GM21360 (cell line): ENCODE results near the gene HAPSTR1.

ENCODE experiments used
- ATAC-seq: cut with Tn5 transposase; IDR thresholded peaks from one replicate; pipeline ENCODE4 v1.9.1; 2021; ENCODE audit warnings: mild to moderate bottlenecking, moderate library complexity; ENCODE audit not compliant: unreplicated experiment

The HAPSTR1 gene

DNA sequence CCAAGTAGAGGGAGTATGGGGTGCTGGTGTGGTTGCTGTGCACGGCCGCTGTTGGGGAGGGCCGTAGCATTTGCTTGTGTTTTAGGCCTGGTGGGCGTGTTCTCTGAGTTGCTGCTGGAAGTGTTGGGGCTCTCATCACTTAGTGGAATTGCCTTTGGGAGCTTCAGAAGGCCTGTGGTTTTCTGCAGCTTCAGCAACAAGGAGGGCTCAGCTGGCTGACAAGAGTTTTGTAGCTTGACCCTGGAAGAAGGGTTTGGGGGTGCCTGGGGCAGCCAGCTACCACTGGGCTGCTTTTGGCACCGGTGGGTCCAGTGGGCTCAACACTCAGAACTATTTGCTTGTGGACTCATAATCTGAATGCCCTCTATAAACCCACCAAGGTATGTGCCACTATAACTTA lies 30.9 kb downstream of the HAPSTR1 start:
- ATAC-seq: no peak

DNA sequence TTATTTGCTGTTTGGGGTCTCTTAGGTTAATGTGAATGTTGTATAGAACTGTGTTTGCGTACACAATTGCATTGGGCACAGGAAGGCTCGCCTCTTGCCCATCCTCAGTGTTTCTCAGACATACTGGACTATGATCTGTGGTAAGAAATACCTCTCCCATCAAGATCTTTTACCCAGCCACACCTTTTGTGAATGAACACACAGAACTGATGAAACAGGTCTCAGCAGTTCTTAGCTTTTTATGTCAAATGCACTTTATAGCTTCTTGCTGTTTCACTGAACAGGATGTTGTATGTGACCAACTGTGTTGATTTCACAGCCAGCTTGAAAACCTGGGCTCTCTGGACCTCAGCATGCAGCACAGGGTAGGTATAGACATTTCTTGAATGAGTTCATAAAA lies 31.5 kb downstream of the HAPSTR1 start:
- no peak for ATAC-seq

DNA sequence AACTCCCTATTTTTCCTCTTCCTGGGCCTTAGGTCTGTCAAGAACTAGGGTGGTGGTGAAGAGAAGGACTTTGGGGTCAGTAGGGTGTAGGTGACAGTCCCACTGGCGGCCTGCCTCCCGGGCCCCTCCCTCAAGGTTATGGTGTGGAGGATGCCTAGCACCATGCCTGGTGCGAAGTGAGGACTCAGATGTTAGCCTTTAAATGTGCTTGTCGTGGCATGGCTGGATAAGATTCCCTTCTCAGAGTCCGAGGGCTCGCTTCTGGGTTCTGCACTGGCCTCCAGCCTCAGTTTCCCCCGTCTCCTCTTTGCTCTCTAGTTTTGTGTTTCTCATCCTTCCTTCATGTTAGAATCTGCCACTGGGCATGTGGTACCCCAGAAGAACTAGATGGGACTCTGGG lies 32.0 kb downstream of the HAPSTR1 start:
- no peak for ATAC-seq

GRCh38 chr16:9123871-9124270 lies 32.4 kb downstream of the HAPSTR1 start:
- ATAC-seq: no peak

DNA sequence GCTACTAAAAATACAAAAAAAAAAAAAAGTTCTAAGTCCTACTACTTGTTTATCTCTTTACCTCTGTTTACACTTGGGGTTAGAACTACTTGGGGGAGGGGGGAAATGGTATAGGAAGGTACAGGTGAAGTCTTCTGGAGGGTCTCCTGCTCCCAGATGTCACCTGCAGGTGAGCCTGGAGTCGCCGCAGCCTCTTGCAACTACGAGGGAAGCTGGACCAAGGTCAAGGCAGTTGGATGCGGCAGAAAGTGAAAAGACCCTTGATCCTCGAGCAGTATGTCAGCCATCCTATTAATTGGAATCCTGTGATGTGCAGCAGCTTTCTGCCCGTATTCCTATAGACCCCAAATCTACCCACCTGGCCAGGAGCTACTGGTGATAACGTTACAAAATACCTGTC lies 33.0 kb downstream of the HAPSTR1 start:
- no peak for ATAC-seq

DNA sequence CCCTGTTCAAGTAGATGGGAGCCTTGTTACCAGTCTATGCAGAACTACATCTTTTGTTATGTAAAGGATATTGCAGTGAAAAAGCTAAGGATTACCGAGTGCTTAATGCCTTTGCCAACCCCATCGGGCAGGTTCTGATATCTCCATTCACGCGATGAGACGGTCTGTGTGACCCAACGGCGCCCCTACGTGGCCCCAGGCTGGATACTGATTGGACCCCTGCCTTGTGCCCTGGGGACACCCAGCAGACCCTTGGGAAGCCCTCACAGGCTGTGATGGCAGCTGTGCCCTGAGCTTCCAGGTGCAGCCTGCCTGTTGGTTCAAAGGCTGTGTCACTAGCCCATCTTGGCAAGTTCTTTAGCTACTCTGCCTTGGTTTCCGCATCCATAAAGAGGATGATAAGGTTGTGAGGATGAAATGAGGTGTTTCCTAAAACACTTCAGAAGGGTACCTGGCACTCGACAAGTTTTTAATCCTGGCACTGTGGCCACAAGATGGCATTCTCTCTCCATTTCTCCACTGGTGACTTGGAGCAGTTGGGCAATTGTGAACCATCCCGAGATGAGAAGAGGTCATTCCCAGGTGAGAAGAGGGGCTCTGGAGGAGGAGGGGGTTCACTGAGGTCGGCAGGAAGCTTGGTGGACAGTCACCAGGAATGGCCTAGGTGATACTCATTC lies 33.6 kb downstream of the HAPSTR1 start:
- no peak for ATAC-seq

DNA sequence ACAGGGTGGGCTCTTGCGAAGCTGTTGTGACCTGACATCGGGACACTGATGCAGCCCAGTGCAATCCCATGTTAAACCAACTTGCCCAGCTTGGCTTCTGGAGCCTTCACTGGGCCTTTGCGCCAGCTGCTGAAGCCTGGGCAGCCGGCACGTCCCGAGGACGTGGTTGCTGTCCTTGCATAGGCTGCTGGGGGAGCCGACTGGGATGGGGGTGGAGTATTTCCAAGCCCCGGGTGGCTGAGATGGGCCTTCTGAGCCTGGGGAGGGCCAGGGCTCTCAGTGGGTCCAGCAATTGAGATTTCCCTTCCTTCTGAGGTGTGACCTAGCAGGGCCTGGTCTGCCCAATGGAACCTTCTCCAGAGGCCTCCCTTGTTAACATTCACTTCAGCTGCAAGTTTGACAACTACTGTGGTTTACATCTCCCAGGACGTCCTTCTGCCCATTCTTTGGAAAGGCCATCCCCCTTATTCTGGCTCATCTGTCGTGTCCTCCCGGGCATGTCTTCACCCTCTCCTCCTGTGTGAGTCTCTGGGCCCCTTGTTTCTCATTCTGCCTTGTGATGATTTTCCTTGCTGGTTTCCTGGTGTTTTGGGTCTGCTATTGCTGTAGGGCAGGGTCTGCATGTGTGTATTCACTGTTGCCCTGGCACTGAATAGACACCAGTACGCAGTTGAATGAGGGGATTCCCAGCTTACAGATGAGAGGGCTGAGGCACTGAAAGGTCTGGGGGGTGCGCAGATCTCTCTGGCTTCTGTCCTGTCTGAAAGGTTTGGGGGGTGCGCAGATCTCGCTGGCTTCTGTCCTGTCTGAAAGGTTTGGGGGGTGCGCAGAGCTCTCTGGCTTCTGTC lies 34.4 kb downstream of the HAPSTR1 start:
- ATAC-seq: no peak

GRCh38 chr16:9126609-9127008 lies 35.2 kb downstream of the HAPSTR1 start:
- ATAC-seq: no peak

- ATAC-seq: no peak
These were observed 37.2 kb downstream of the HAPSTR1 start for GRCh38 chr16:9128346-9129342.

DNA sequence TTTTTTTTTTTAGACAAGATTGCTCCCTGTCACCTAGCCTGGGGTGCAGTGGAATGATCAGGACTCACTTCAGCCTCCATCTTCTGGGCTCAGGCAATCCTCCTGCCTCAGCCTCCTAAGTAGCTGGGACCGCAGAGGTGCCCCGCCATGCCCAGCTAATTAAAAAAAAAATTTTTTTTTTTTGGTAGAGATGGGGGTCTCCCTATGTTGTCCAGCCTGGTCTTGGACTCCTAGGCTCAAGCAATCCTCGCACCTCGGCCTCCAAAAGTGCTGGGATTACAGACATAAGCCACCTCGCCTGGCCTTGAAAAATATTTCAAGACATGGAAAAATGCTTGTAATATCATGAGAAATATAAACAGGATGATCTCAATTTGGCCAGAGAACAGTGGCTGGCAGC lies 42.9 kb downstream of the HAPSTR1 start:
- no peak for ATAC-seq

GRCh38 chr16:9134739-9135138 lies 43.3 kb downstream of the HAPSTR1 start:
- peak; percentile 61 for ATAC-seq

DNA sequence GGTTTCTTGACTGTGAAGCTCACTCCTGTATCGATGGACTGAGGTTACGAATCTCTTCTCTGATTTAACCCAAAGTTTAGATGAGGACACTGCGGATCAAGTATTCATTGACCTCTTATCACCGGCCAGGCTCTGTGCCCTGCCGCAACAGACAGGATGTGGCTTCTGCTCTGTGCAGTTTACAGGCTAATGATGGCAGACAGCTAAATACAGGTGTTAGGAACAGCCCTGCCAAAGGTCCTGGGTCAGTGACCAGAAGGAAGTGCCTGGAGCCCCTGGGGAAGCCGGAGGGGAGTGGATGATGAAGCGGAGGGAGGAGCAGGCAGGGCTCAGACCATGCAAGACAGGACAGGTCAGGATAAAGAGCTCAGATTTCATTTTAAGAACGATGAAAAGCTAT lies 44.4 kb downstream of the HAPSTR1 start:
- ATAC-seq: no peak

- ATAC-seq: no peak
These were observed 45.2 kb downstream of the HAPSTR1 start for GRCh38 chr16:9136596-9136995.

DNA sequence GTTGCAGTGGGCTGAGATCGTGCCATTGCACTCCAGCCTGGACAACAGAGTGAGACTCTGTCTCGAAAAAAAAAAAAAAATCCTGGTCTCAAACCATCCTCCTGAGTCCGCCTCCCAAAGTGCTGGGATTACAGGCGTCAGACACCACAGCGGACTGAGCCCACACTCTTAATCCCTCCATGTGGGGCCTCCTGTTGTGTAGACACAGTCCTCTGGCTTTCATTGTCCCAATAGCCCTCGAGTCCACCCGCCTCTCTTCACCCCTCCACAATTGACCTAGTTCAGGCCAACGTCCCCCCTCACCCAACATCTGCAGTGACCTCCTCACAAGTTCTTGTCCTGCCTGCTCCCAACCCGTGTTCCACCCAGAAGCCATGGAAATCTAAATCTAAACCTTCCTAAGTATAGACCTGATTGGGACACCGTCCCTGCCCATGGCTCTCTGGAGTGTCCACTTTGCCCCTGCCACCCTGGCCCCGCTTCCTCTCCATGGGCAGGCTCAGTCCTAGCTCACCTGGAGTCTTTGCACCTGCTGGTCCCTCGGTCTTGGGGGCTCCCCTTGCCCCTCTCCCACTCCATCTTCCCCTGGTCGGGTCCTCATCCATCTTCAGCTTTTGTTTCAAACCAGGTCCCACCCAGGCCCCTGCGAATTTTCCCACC lies 46.7 kb downstream of the HAPSTR1 start:
- no peak for ATAC-seq

GRCh38 chr16:9138731-9139501 lies 47.5 kb downstream of the HAPSTR1 start:
- ATAC-seq: no peak

DNA sequence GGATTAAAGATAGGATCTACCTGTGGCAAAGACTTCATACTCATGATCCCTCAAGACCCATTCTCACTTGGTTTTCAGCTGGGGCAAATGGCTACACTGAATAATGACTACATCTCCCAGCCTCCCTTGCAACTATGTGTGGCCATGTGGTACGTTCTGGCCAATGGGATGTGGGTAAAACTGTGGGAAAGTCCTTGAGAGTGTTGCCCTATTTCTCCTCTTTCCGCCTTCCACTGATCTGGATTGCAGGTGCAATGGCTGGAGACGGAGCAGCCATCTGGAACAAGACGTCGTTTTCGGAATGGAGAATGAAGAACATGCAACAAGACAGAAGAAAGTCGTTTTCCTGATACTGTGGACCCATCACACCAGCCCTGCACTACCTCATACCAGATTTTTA lies 48.5 kb downstream of the HAPSTR1 start:
- ATAC-seq: peak; percentile 82
